HG03571 (cell line): ENCODE data around the gene MSANTD2.

Source experiments
- ATAC-seq: cut with Tn5 transposase; IDR thresholded peaks from one replicate; pipeline ENCODE4 v1.9.1; 2021; ENCODE audit not compliant: unreplicated experiment

Gene MSANTD2

GRCh38 chr11:124821995-124822730 is 22.0 kb upstream of the MSANTD2 start:
- ATAC-seq: no peak

- ATAC-seq: no peak
Measured at GRCh38 chr11:124817036-124817435, 16.8 kb upstream of the MSANTD2 start.

DNA sequence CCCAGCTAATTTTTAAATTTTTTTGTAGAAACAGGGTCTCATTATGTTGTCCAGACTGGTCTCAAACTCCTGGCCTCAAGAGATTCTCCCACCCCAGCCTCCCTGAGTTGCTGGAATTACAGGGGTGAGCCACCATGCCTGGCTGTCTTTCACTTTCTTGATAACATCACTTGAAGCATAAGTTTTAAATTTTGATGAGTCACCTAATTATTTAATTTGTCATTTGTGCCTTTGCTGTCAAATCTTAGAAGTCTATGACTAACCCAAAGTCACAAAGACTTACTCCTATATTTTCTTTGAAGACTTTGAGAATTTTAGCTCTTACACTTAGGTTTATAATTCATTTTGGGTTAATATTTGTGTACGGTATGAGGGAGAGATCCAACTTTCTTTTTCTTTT is 14.5 kb upstream of the MSANTD2 start:
- no peak for ATAC-seq

GRCh38 chr11:124812876-124813275 is 12.7 kb upstream of the MSANTD2 start:
- no peak for ATAC-seq

DNA sequence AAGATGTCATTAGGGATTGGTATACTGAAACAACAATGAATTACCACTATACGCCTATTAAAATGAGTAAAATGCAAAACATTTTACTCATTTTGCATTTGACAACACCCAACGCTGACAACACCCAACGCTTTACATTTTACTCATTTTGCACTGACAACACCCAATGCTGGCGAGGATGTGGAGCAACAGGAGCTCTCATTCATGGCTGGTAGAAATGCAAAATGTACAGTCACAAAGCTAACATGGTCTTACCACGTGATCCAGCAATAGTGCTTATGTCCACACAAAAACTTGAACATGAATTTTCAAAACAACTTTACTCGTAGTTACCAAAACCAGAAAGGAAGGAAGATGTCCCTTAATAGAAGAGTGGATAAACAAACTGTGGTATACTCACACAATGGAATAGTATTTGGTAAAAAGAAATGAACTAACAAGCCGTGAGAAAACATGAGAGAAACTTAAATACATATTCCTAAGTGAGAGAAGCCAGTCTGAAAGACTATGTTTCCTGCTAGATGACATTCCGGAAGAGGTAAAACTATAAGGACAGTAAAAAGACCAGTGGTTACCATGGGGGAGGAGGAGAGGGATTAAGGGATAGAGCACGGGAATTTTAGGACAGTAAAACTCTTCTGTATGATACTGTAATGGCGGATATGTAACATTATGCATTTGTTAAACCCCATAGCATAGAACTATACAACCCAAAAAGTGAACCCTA is 11.4 kb upstream of the MSANTD2 start:
- ATAC-seq: no peak

DNA sequence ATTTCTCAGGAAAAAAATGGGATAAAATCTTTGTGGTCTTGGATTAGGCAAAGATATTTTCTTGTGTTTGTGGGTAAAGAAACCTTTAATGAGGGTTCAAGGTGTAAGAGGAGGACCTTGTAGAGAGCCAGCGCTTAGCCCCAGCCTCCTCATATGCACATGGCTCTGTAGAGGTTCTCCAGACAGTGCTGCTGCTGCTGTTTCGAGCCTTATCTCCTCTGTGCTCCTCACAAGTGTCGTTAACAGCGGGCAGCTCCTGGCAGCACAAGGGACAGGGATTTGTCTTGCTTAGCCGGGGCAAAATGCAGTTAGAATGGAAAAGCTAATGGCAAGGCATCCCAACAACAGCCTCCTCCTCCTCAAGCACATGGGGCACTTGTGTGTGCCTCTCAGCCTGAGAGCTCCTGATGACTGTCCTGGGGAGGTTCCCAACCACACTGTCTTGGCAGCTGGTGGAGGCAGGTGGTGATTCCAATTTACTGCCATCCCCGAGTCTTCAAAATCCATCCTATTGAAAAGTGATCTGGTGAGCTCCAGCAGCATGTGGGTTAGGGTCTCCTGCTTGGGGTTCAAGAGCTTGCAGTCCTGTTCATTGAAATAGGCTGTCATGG is 7.6 kb upstream of the MSANTD2 start:
- ATAC-seq: no peak

DNA sequence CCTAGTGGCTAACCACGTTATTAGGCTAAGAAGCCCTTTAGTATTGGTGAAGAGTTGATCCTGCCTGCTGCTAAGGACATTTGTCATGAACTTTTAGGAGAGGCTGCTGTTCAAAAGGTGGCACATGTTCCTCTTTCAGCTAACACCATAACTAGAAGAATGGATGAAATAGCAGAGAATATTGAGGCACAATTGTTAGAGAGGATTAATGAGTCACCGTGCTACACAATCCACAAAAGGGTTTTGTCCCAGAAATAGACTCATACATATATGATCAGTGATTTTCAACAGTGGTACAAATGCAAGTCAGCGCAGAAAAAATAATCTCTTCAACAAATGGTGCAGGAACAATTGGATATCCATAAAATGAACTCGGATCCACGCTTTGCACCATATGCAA is 7.0 kb upstream of the MSANTD2 start:
- ATAC-seq: no peak

DNA sequence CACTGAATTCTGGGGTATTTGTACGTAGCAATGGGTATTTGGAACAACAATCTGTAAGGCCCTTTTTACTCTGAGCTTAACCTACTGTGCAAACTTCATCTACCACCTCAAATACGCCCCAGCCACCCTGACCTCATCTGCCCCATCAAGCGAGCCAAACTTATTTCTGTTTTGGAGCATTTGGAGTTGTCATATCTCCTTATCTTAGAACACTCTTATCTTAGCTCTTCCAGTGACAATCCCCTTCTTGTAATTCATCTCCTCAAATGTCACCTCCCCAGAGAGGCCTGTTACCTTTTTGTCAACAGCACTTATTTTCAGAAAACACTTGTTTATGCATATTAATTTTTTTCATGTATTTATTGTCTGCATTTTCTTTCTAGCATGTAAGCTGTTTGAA is 4.7 kb upstream of the MSANTD2 start:
- ATAC-seq: no peak

- no peak for ATAC-seq
Measured at GRCh38 chr11:124801636-124802312, 1.6 kb upstream of the MSANTD2 start.

GRCh38 chr11:124801014-124801413 is 808 bp upstream of the MSANTD2 start:
- ATAC-seq: no peak

GRCh38 chr11:124799348-124800225 is 619 bp downstream of the MSANTD2 start:
- peak; percentile 26 for ATAC-seq

- peak; percentile 27 for ATAC-seq
Measured at GRCh38 chr11:124798991-124799347, 1.2 kb downstream of the MSANTD2 start.

GRCh38 chr11:124796312-124796711 is 3.9 kb downstream of the MSANTD2 start:
- ATAC-seq: no peak

GRCh38 chr11:124793466-124794278 is 6.5 kb downstream of the MSANTD2 start:
- peak; percentile 48 for ATAC-seq

DNA sequence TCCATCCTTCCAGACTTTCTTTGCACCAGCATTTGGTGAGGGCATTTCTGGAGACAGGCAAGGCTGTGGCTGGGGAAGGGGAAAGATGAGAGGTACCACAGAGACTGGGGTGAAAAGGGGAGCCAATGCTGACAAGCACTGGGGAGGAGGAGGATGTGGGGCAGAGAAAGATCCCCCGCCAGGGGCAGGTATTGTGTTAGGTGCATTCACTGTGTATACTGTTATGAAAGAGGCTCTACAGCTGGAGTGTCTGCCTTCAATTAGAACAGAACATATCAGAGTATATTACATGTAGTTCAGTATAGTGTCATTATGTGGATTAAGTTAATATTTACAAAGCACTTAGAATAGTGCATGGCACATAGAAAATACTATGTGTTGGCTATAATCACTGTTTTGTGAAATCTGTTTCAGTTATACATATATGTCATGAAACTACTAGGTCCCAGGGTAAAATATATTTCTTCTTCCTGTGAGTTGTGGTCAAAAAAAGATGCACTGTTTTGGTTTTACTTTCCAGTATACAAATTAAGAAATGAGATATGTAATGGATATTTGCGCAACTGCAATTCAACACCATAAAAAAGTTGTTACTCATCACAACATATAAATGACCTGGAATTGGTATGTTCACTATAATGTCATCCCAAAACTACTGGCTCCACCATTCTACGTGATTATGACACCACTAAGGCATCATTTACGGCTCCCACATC is 8.4 kb downstream of the MSANTD2 start:
- peak; percentile 77 for ATAC-seq

DNA sequence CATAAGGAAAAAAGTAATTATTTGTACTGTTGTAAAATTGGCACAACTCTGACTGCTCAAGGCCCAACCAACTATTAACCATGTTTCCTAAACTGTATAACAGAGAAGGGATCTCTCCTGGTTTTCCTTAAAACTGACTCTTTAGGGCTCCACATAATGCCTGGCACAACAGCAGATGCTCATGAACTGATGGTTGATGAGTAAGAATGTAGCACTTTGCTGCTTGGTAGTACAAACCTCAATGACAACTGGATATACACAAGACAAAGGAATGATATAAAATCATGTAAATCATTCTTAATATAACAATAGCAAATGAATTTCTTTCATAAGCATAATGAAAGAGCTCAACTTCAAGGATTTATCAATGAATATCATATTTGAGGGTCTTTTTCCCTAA is 11.7 kb downstream of the MSANTD2 start:
- no peak for ATAC-seq

GRCh38 chr11:124784051-124784450 is 16.2 kb downstream of the MSANTD2 start:
- no peak for ATAC-seq

- no peak for ATAC-seq
Measured at GRCh38 chr11:124783002-124783401, 17.2 kb downstream of the MSANTD2 start.

DNA sequence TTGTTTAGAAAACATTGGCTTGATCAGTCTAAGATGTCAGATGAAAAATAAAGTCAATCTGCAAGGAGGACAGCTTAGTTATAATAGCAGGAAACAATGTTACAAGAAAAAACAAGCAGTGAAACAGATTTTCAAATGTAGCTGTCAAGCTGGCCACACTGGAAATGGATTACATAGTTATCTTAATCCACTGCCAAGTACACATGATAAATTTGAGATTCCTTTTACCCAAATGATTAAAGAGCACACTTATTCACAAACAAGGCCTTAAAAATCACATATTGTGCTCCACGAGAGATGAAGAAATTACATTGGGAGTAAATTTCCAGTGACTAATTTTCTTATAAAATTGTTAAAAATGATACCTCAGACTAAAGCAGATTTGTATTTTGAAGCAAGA is 20.6 kb downstream of the MSANTD2 start:
- no peak for ATAC-seq
